Measurements from ENCODE around the gene TP53BP2.
A peak's percentile ranks its signal among the peaks of the same experiment; 100 is the strongest.

The TP53BP2 gene

GRCh38 chr1:223788746-223789415, 56.9 kb downstream of the TP53BP2 start:
- no peak for DNase-seq

GRCh38 chr1:223785808-223786207, 59.9 kb downstream of the TP53BP2 start:
- DNase-seq = no peak

- no peak for DNase-seq
Measured at GRCh38 chr1:223784541-223784940, 61.2 kb downstream of the TP53BP2 start.

- no peak for DNase-seq
Measured at GRCh38 chr1:223783676-223784075, 62.1 kb downstream of the TP53BP2 start.

GRCh38 chr1:223780949-223781348, 64.8 kb downstream of the TP53BP2 start:
- no peak for DNase-seq

- no peak for DNase-seq
Measured at GRCh38 chr1:223780318-223780717, 65.4 kb downstream of the TP53BP2 start.

GRCh38 chr1:223776826-223777454, 68.8 kb downstream of the TP53BP2 start:
- DNase-seq = no peak

- DNase-seq = no peak
Measured at GRCh38 chr1:223776075-223776814, 69.5 kb downstream of the TP53BP2 start.

- DNase-seq = no peak
Measured at GRCh38 chr1:223775711-223776074, 70.1 kb downstream of the TP53BP2 start.

- no peak for DNase-seq
Measured at GRCh38 chr1:223775054-223775453, 70.7 kb downstream of the TP53BP2 start.

- peak; percentile 48 for DNase-seq
Measured at GRCh38 chr1:223774134-223774814, 71.5 kb downstream of the TP53BP2 start.

- no peak for DNase-seq
Measured at GRCh38 chr1:223772771-223773160, 73.0 kb downstream of the TP53BP2 start.

- DNase-seq = peak; percentile 49
Measured at GRCh38 chr1:223771814-223772770, 73.7 kb downstream of the TP53BP2 start.

- DNase-seq = no peak
Measured at GRCh38 chr1:223771469-223771813, 74.3 kb downstream of the TP53BP2 start.

GRCh38 chr1:223770621-223771315, 75.0 kb downstream of the TP53BP2 start:
- DNase-seq = peak; percentile 49

- no peak for DNase-seq
Measured at GRCh38 chr1:223765719-223766340, 79.9 kb downstream of the TP53BP2 start.

- no peak for DNase-seq
Measured at GRCh38 chr1:223765036-223765718, 80.6 kb downstream of the TP53BP2 start.

- DNase-seq = no peak
Measured at GRCh38 chr1:223763881-223764280, 81.9 kb downstream of the TP53BP2 start.

- no peak for DNase-seq
Measured at GRCh38 chr1:223763251-223763650, 82.5 kb downstream of the TP53BP2 start.

GRCh38 chr1:223761411-223761810, 84.3 kb downstream of the TP53BP2 start:
- no peak for DNase-seq

GRCh38 chr1:223760833-223761232, 84.9 kb downstream of the TP53BP2 start:
- no peak for DNase-seq

Data from activated CD8-positive, alpha-beta memory T cell treated with anti-CD3 and anti-CD28 coated beads for 24 hours (primary cell).